Measurements from ENCODE around the gene DYNLT3. TPM values are rescaled to one million over a fixed set of nuclear protein-coding genes. Genes with fewer than 3 reads are reported as not detected.

Gene DYNLT3
- total RNA-seq, 1 donor from 2014 or later, result 10.8 TPM

- no peak for TF ChIP-seq CTCF (IDR thresholded peaks at IDR 0.05; ENCODE audit: unreplicated experiment)
- Mint-ChIP-seq H3K4me1 (no peaks in the 10 kb centered on the region), H3K9me3 (peaks cover 7% of the 10 kb centered on the region), H3K36me3 (no peaks in the 10 kb centered on the region), H3K4me3 (no peak overlapping the region), H3K27ac (no peak overlapping the region), H3K27me3 (ENCODE audit: low read depth) (no peaks in the 10 kb centered on the region)
- DNase-seq (ENCODE audit: low spot score in 2 of 2, unreplicated experiment in 2 of 2), result no peak
Observed at GRCh38 chrX:37824491-37825214, 22.7 kb downstream of the DYNLT3 start.

- Mint-ChIP-seq H3K4me1 (no peaks in the 10 kb centered on the region), H3K9me3 (peaks cover 13% of the 10 kb centered on the region), H3K27ac (no peak overlapping the region), H3K36me3 (no peaks in the 10 kb centered on the region), H3K27me3 (ENCODE audit: low read depth) (no peaks in the 10 kb centered on the region), H3K4me3 (no peak overlapping the region)
- TF ChIP-seq CTCF (IDR thresholded peaks at IDR 0.05; ENCODE audit: unreplicated experiment), result no peak
- no peak for DNase-seq (ENCODE audit: low spot score in 2 of 2, unreplicated experiment in 2 of 2)
Observed at GRCh38 chrX:37820646-37821045, 26.7 kb downstream of the DYNLT3 start.

- Mint-ChIP-seq H3K4me3 (no peak overlapping the region), H3K9me3 (peaks cover 18% of the 10 kb centered on the region), H3K36me3 (no peaks in the 10 kb centered on the region), H3K27ac (no peak overlapping the region), H3K4me1 (no peaks in the 10 kb centered on the region), H3K27me3 (ENCODE audit: low read depth) (no peaks in the 10 kb centered on the region)
- no peak for DNase-seq (ENCODE audit: low spot score in 2 of 2, unreplicated experiment in 2 of 2)
- TF ChIP-seq CTCF (IDR thresholded peaks at IDR 0.05; ENCODE audit: unreplicated experiment), result no peak
Observed at GRCh38 chrX:37818031-37818430, 29.3 kb downstream of the DYNLT3 start.

GRCh38 chrX:37817579-37817978, 29.8 kb downstream of the DYNLT3 start:
- no peaks in the 10 kb centered on the region for H3K36me3 Mint-ChIP-seq
- H3K27ac Mint-ChIP-seq, result no peak overlapping the region
- no peak for DNase-seq (ENCODE audit: low spot score in 2 of 2, unreplicated experiment in 2 of 2)
- no peaks in the 10 kb centered on the region for H3K4me1 Mint-ChIP-seq
- no peak overlapping the region for H3K4me3 Mint-ChIP-seq
- peaks cover 20% of the 10 kb centered on the region for H3K9me3 Mint-ChIP-seq
- no peaks in the 10 kb centered on the region for H3K27me3 Mint-ChIP-seq (ENCODE audit: low read depth)
- TF ChIP-seq CTCF (IDR thresholded peaks at IDR 0.05; ENCODE audit: unreplicated experiment), result no peak

GRCh38 chrX:37817176-37817575, 30.2 kb downstream of the DYNLT3 start:
- DNase-seq (ENCODE audit: low spot score in 2 of 2, unreplicated experiment in 2 of 2), result no peak
- TF ChIP-seq CTCF (IDR thresholded peaks at IDR 0.05; ENCODE audit: unreplicated experiment), result no peak
- no peaks in the 10 kb centered on the region for H3K4me1 Mint-ChIP-seq
- no peaks in the 10 kb centered on the region for H3K36me3 Mint-ChIP-seq
- no peak overlapping the region for H3K4me3 Mint-ChIP-seq
- no peaks in the 10 kb centered on the region for H3K27me3 Mint-ChIP-seq (ENCODE audit: low read depth)
- H3K27ac Mint-ChIP-seq, result no peak overlapping the region
- H3K9me3 Mint-ChIP-seq, result peaks cover 21% of the 10 kb centered on the region
